IMR-90 (cell line): ENCODE data around the gene LIPH. TPM values are rescaled to one million over a fixed set of nuclear protein-coding genes. Genes with fewer than 3 reads are reported as not detected.

ENCODE experiments used
- ATAC-seq: fragments of 200-7000 bp; cut with Tn5 transposase; 2 replicates; pipeline ENCODE4 v1.9.1; 2020; ENCODE audit warnings: low read depth, mild to moderate bottlenecking, moderate library complexity
- BruUV-seq: library from RNA; stranded (reverse); fragments of 400-500 nt; replicated peaks from 2 replicates; lab custom pipeline; 2021; lab: Mats Ljungman, UMichigan
- CTCF ChIA-PET: fragments of 300-600 bp; formaldehyde crosslinking; extraction: SDS; loops from one replicate; lab custom pipeline; 2021; ENCODE audit warnings: antibody characterized with exemption; lab: Yijun Ruan, JAX
- POLR2A ChIA-PET: fragments of 300-600 bp; sonication (Branson Sonifier 250); formaldehyde crosslinking; loops from one replicate; lab custom pipeline; 2022; ENCODE audit warnings: antibody characterized with exemption; ENCODE audit not compliant: unreplicated experiment; lab: Charles Lee
- DNase-seq: peaks from one replicate; pipeline ENCODE4 v3.0.0; 2013
- H2AFZ ChIP-seq: replicated peaks from 2 replicates; pipeline ENCODE3; 2013; ENCODE audit warnings: low read length, mild to moderate bottlenecking; ENCODE audit not compliant: poor library complexity
- H2AK5ac ChIP-seq: 2 replicates; pipeline ENCODE4 v1.6.1; 2013; ENCODE audit warnings: low read depth, low read length, inconsistent platforms
- H2AK9ac ChIP-seq: replicated peaks from 2 replicates; pipeline ENCODE3; 2013; ENCODE audit warnings: mild to moderate bottlenecking, low read depth, low read length, moderate library complexity; ENCODE audit not compliant: poor library complexity
- H2BK120ac ChIP-seq: 2 replicates; pipeline ENCODE4 v1.6.1; 2013; ENCODE audit warnings: low read depth, low read length, inconsistent platforms
- H2BK15ac ChIP-seq: 3 replicates; pipeline ENCODE4 v1.6.1; 2013; ENCODE audit warnings: low read depth, low read length, inconsistent platforms
- H2BK20ac ChIP-seq: 2 replicates; pipeline ENCODE4 v1.6.1; 2013; ENCODE audit warnings: low read depth, mild to moderate bottlenecking, inconsistent platforms, low read length, moderate library complexity
- H2BK5ac ChIP-seq: 2 replicates; pipeline ENCODE4 v1.6.1; 2013; ENCODE audit warnings: mild to moderate bottlenecking, low read depth, low read length, inconsistent platforms; ENCODE audit not compliant: poor library complexity, severe bottlenecking
- H3K14ac ChIP-seq: replicated peaks from 2 replicates; pipeline ENCODE4 v1.6.1; 2013; ENCODE audit warnings: low read depth, low read length, inconsistent platforms
- H3K18ac ChIP-seq: 2 replicates; pipeline ENCODE4 v1.6.1; 2013; ENCODE audit warnings: low read depth, low read length, control low read depth
- H3K23ac ChIP-seq: 2 replicates; pipeline ENCODE4 v1.6.1; 2013; ENCODE audit warnings: low read depth, low read length, inconsistent platforms
- H3K27ac ChIP-seq: 2 replicates; pipeline ENCODE4 v1.5.1; 2013; ENCODE audit warnings: mild to moderate bottlenecking, control low read depth, low read length; ENCODE audit not compliant: insufficient read depth
- H3K27me3 ChIP-seq: 2 replicates; pipeline ENCODE4 v1.6.1; 2013; ENCODE audit warnings: low read length; ENCODE audit not compliant: control insufficient read depth, insufficient read depth
- H3K36me3 ChIP-seq: 2 replicates; pipeline ENCODE4 v1.6.1; 2013; ENCODE audit warnings: low read length, mixed read lengths; ENCODE audit not compliant: control insufficient read depth, insufficient read depth
- H3K4ac ChIP-seq: 2 replicates; pipeline ENCODE4 v1.6.1; 2013; ENCODE audit warnings: low read depth, low read length, inconsistent platforms
- H3K4me1 ChIP-seq: 2 replicates; pipeline ENCODE4 v1.6.1; 2013; ENCODE audit warnings: low read length, mixed read lengths; ENCODE audit not compliant: control insufficient read depth, insufficient read depth
- H3K4me2 ChIP-seq: 2 replicates; pipeline ENCODE4 v1.6.1; 2013; ENCODE audit warnings: low read depth, mild to moderate bottlenecking, control low read depth, low read length, moderate library complexity
- H3K4me3 ChIP-seq: 2 replicates; pipeline ENCODE4 v1.5.1; 2013; ENCODE audit warnings: low read depth, mild to moderate bottlenecking, control low read depth, low read length, moderate library complexity; ENCODE audit not compliant: insufficient read depth
- H3K56ac ChIP-seq: 2 replicates; pipeline ENCODE4 v1.6.1; 2013; ENCODE audit warnings: low read length, inconsistent platforms; ENCODE audit not compliant: insufficient read depth; ENCODE audit errors: extremely low read depth
- H3K79me1 ChIP-seq, 2 experiments: 2 replicates each; pipeline ENCODE4 v1.6.1; 2013; ENCODE audit warnings: low read length in 2 of 2, inconsistent platforms in 1 of 2, low read depth in 1 of 2
- H3K9ac ChIP-seq: 2 replicates; pipeline ENCODE4 v1.6.1; 2013; ENCODE audit warnings: low read depth, low read length, control low read depth
- H3K9me1 ChIP-seq: 2 replicates; pipeline ENCODE4 v1.6.1; 2013; ENCODE audit warnings: low read length, inconsistent platforms; ENCODE audit not compliant: insufficient read depth
- H3K9me3 ChIP-seq: 2 replicates; pipeline ENCODE4 v1.6.1; 2013; ENCODE audit warnings: low read length; ENCODE audit not compliant: control insufficient read depth, insufficient read depth
- H4K20me1 ChIP-seq: 2 replicates; pipeline ENCODE4 v1.6.1; 2013; ENCODE audit warnings: low read length, inconsistent platforms; ENCODE audit not compliant: insufficient read depth
- H4K5ac ChIP-seq: 2 replicates; pipeline ENCODE4 v1.6.1; 2013; ENCODE audit warnings: mild to moderate bottlenecking, low read depth, low read length, control low read depth
- H4K8ac ChIP-seq, 2 experiments: 2 replicates each; pipeline ENCODE4 v1.6.1; 2013; ENCODE audit warnings: low read depth in 2 of 2, low read length in 2 of 2, control low read depth in 1 of 2, inconsistent platforms in 1 of 2
- H4K91ac ChIP-seq: 2 replicates; pipeline ENCODE4 v1.6.1; 2013; ENCODE audit warnings: low read depth, low read length, inconsistent platforms; ENCODE audit not compliant: insufficient read depth
- BHLHE40 ChIP-seq: fragments of 150-350 bp; IDR thresholded peaks from 2 replicates; pipeline ENCODE4 v1.6.1; 2016; ENCODE audit warnings: mild to moderate bottlenecking, low read depth, low read length
- CEBPB ChIP-seq: IDR thresholded peaks from 2 replicates; pipeline ENCODE4 v1.6.1; 2012; ENCODE audit warnings: low read depth, low read length, improper control_type of control experiment
- CHD1 ChIP-seq: IDR thresholded peaks from 2 replicates; pipeline ENCODE4 v1.6.1; 2012; ENCODE audit warnings: low read depth, low read length, improper control_type of control experiment
- CTCF ChIP-seq: conservative IDR thresholded peaks from 2 replicates; pipeline ENCODE4 v1.5.1; 2012; ENCODE audit warnings: mild to moderate bottlenecking, low read depth, low read length, improper control_type of control experiment
- ELK1 ChIP-seq: fragments of 150-350 bp; IDR thresholded peaks from 2 replicates; pipeline ENCODE4 v1.6.1; 2016; ENCODE audit warnings: low read depth, mild to moderate bottlenecking, low read length, moderate library complexity, borderline replicate concordance
- FOS ChIP-seq: fragments of 150-350 bp; IDR thresholded peaks from 2 replicates; pipeline ENCODE4 v1.6.1; 2016; ENCODE audit warnings: low read depth, low read length
- MAFK ChIP-seq: IDR thresholded peaks from 2 replicates; pipeline ENCODE4 v1.6.1; 2012; ENCODE audit warnings: low read depth, low read length, improper control_type of control experiment
- MAZ ChIP-seq: IDR thresholded peaks from 2 replicates; pipeline ENCODE4 v1.6.1; 2012; ENCODE audit warnings: low read depth, mild to moderate bottlenecking, low read length, improper control_type of control experiment, moderate library complexity, borderline replicate concordance
- MXI1 ChIP-seq: IDR thresholded peaks from 2 replicates; pipeline ENCODE4 v1.6.1; 2012; ENCODE audit warnings: low read depth, mild to moderate bottlenecking, low read length, moderate library complexity, borderline replicate concordance
- NFE2L2 ChIP-seq: fragments of 150-350 bp; IDR thresholded peaks from 2 replicates; pipeline ENCODE4 v1.6.1; 2016; ENCODE audit warnings: low read depth, mild to moderate bottlenecking, low read length
- POLR2A ChIP-seq: IDR thresholded peaks from 2 replicates; pipeline ENCODE4 v1.6.1; 2012; ENCODE audit warnings: mild to moderate bottlenecking, low read depth, low read length
- RAD21 ChIP-seq: IDR thresholded peaks from 2 replicates; pipeline ENCODE4 v1.6.1; 2012; ENCODE audit warnings: low read length, improper control_type of control experiment
- RCOR1 ChIP-seq: IDR thresholded peaks from 2 replicates; pipeline ENCODE4 v1.6.1; 2012; ENCODE audit warnings: mild to moderate bottlenecking, low read length, improper control_type of control experiment; ENCODE audit not compliant: insufficient replicate concordance
- RFX5 ChIP-seq: IDR thresholded peaks from 2 replicates; pipeline ENCODE4 v1.8.0; 2012; ENCODE audit warnings: low read depth, mild to moderate bottlenecking, low read length, moderate library complexity
- SMC3 ChIP-seq: fragments of 150-350 bp; IDR thresholded peaks from 2 replicates; pipeline ENCODE4 v1.6.1; 2016; ENCODE audit warnings: low read depth, mild to moderate bottlenecking, antibody characterized with exemption, low read length, moderate library complexity
- USF2 ChIP-seq: fragments of 150-350 bp; IDR thresholded peaks from 2 replicates; pipeline ENCODE4 v1.6.1; 2017; ENCODE audit warnings: mild to moderate bottlenecking, antibody characterized with exemption, low read length, low read depth
- WGBS, 2 experiments: methylation state at CpG; one replicate each; pipeline versions ENCODE4 v1.1.5 to v1.1.7; 2013; ENCODE audit warnings: missing lambda C conversion rate in 2 of 2; ENCODE audit not compliant: insufficient read length in 1 of 2; ENCODE audit errors: extremely low coverage in 2 of 2; 5-methylcytosine and 5-hydroxymethylcytosine counted together
- dilution Hi-C: fragments of 300-500 bp; cut with HindIII; formaldehyde crosslinking; loops from one replicate; pipeline ENCODE4 v1.14.3; 2018; ENCODE audit warnings: low sequenced_read_pairs; ENCODE audit not compliant: unreplicated experiment
- in situ Hi-C: fragments of 300-500 bp; cut with MboI; formaldehyde crosslinking; loops from 3 replicates; pipeline ENCODE4 v1.14.3; 2019; ENCODE audit warnings: low sequenced_read_pairs, inconsistent platforms, mixed read lengths
- intact Hi-C: fragments of 100-400 bp; cut with micrococcal nuclease; formaldehyde crosslinking; loops from 2 replicates; pipeline ENCODE4 v1.10.0; 2022
- polyA plus RNA-seq, 3 experiments: library from polyadenylated mRNA; depleted of rRNA; stranded (reverse); fragments of >200 nt; gene quantifications; 2 replicates each; pipeline ENCODE4 v1.2.3, GENCODE V29; 2012; ENCODE audit warnings: low replicate concordance in 1 of 3
- total RNA-seq: library from RNA; depleted of rRNA; stranded (reverse); fragments of >200 nt; gene quantifications from 2 replicates; pipeline ENCODE4 v1.2.3, GENCODE V29; 2012

Gene LIPH
- total and polyA plus RNA-seq, 2 of the 4 experiments (the other 2 are of a cell fraction), result 0.27 to 0.36 TPM

DNA sequence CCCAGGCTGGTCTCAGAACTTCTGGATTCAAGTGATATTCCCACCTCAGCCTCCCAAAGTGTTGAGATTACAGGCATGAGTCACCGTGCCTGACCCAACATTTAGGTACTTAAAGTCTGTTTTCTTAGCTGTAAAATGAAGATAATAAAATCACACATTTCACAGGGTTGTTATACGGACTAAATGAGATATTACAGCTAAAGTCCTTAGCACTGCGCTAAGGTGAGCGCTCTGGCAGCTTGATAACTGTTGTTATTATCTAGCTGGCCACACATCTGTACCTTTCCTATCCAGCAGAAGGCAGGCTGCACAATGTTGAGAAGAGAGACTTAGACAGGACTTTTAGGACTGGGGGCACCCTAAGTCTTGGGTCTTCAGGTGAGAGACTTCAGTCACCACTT, 2.7 kb upstream of the LIPH start:
- H2BK15ac ChIP-seq, result no peak overlapping the region
- H3K9me1 ChIP-seq, result no peaks in the 10 kb centered on the region
- H3K9me3 ChIP-seq, result no peaks in the 10 kb centered on the region
- H2BK5ac ChIP-seq, result no peak overlapping the region
- in situ Hi-C loops (no loop called here), intact Hi-C loops (loop anchor here (5.0 kb wide), 1 partner anchor 193 kb away; the partner anchor contains the start of gene MAP3K13), dilution Hi-C loops (no loop called here)
- no peak overlapping the region for H3K9ac ChIP-seq
- no peaks in the 10 kb centered on the region for H4K20me1 ChIP-seq
- CTCF ChIA-PET, result interaction anchor here (0.6 kb wide), 1 partner anchor 21 kb away, joined by 3 read pairs; no protein-coding TSS in a partner anchor
- no peak overlapping the region for H3K14ac ChIP-seq
- no peak overlapping the region for H3K27ac ChIP-seq
- no peak overlapping the region for H2AK9ac ChIP-seq
- no CpG with 5 or more reads among the region's 4 CpGs for WGBS, 2 experiments
- TF ChIP-seq SMC3 (no peak), CEBPB (no peak), CTCF (no peak), BHLHE40 (no peak), RFX5 (no peak), RCOR1 (no peak), MAFK (no peak), MXI1 (no peak), CHD1 (no peak), ELK1 (no peak), RAD21 (no peak), NFE2L2 (no peak), USF2 (no peak), MAZ (no peak), POLR2A (no peak), FOS (no peak)
- H3K18ac ChIP-seq, result no peak overlapping the region
- H3K56ac ChIP-seq, result no peak overlapping the region
- no peak overlapping the region for H3K4me2 ChIP-seq
- DNase-seq, result peak; percentile 26
- no peak overlapping the region for H3K4me3 ChIP-seq
- BruUV-seq, result no TSS peak
- no peaks in the 10 kb centered on the region for H3K27me3 ChIP-seq
- H3K4ac ChIP-seq, result no peak overlapping the region
- no peaks in the 10 kb centered on the region for H3K36me3 ChIP-seq
- peaks cover 5% of the 10 kb centered on the region; the same call in 1 of the 2 replicates for H3K4me1 ChIP-seq
- no peaks in the 10 kb centered on the region for H3K79me1 ChIP-seq
- no peak overlapping the region; the same call in 1 of the 2 replicates for H2AK5ac ChIP-seq
- no peak for ATAC-seq
- H4K8ac ChIP-seq, result no peak overlapping the region
- no peak overlapping the region for H2AFZ ChIP-seq
- no peak overlapping the region for H4K5ac ChIP-seq
- no peak overlapping the region for H2BK20ac ChIP-seq
- no peak overlapping the region for H4K91ac ChIP-seq
- no peak overlapping the region for H2BK120ac ChIP-seq
- H3K23ac ChIP-seq, result no peak overlapping the region
- POLR2A ChIA-PET, result no interaction called here
